Measurements from ENCODE around the gene STAG1.
"Not testable (repeated sequence)": the region's sequence is repeated elsewhere in the genome, so short reads cannot be mapped to it uniquely, and the experiment has no call there.

Gene STAG1

GRCh38 chr3:136694321-136694720, 57.9 kb downstream of the STAG1 start:
- Mint-ChIP-seq H3K4me1 (peaks cover 54% of the 10 kb centered on the region), H3K4me3 (peak overlapping the region; percentile 49), H3K27me3 (no peaks in the 10 kb centered on the region), H3K27ac (no peak overlapping the region), H3K9me3 (peaks cover 9% of the 10 kb centered on the region), H3K36me3 (peaks cover 47% of the 10 kb centered on the region)

- no peaks in the 10 kb centered on the region for H3K9me3 Mint-ChIP-seq
- no peak overlapping the region for H3K4me3 Mint-ChIP-seq
- no peaks in the 10 kb centered on the region for H3K27me3 Mint-ChIP-seq
- peaks cover 55% of the 10 kb centered on the region for H3K4me1 Mint-ChIP-seq
- H3K27ac Mint-ChIP-seq, result no peak overlapping the region
- H3K36me3 Mint-ChIP-seq, result peaks cover 31% of the 10 kb centered on the region
These were observed 61.6 kb downstream of the STAG1 start for GRCh38 chr3:136690599-136690998.

GRCh38 chr3:136685882-136686281, 66.3 kb downstream of the STAG1 start:
- Mint-ChIP-seq H3K36me3 (peaks cover 29% of the 10 kb centered on the region), H3K4me3 (no peak overlapping the region), H3K4me1 (peaks cover 60% of the 10 kb centered on the region), H3K9me3 (no peaks in the 10 kb centered on the region), H3K27ac (no peak overlapping the region), H3K27me3 (no peaks in the 10 kb centered on the region)

- H3K27me3 Mint-ChIP-seq, result no peaks in the 10 kb centered on the region
- peaks cover 19% of the 10 kb centered on the region for H3K36me3 Mint-ChIP-seq
- H3K27ac Mint-ChIP-seq, result no peak overlapping the region
- H3K4me1 Mint-ChIP-seq, result peaks cover 50% of the 10 kb centered on the region
- no peak overlapping the region for H3K4me3 Mint-ChIP-seq
- no peaks in the 10 kb centered on the region for H3K9me3 Mint-ChIP-seq
These were observed 69.4 kb downstream of the STAG1 start for GRCh38 chr3:136682740-136683312.

- Mint-ChIP-seq H3K4me3 (no peak overlapping the region), H3K4me1 (peaks cover 56% of the 10 kb centered on the region), H3K27ac (no peak overlapping the region), H3K27me3 (no peaks in the 10 kb centered on the region), H3K36me3 (peaks cover 7% of the 10 kb centered on the region), H3K9me3 (no peaks in the 10 kb centered on the region)
These were observed 73.2 kb downstream of the STAG1 start for GRCh38 chr3:136678981-136679380.

GRCh38 chr3:136676009-136676408, 76.2 kb downstream of the STAG1 start:
- Mint-ChIP-seq H3K9me3 (no peaks in the 10 kb centered on the region), H3K27me3 (no peaks in the 10 kb centered on the region), H3K36me3 (peaks cover 4% of the 10 kb centered on the region), H3K4me3 (no peak overlapping the region), H3K4me1 (peaks cover 70% of the 10 kb centered on the region), H3K27ac (no peak overlapping the region)

GRCh38 chr3:136675150-136675858, 76.9 kb downstream of the STAG1 start:
- no peaks in the 10 kb centered on the region for H3K9me3 Mint-ChIP-seq
- no peaks in the 10 kb centered on the region for H3K27me3 Mint-ChIP-seq
- no peak overlapping the region for H3K4me3 Mint-ChIP-seq
- peaks cover 68% of the 10 kb centered on the region for H3K4me1 Mint-ChIP-seq
- peaks cover 4% of the 10 kb centered on the region for H3K36me3 Mint-ChIP-seq
- H3K27ac Mint-ChIP-seq, result no peak overlapping the region

- H3K36me3 Mint-ChIP-seq, result peaks cover 7% of the 10 kb centered on the region
- no peaks in the 10 kb centered on the region for H3K27me3 Mint-ChIP-seq
- no peaks in the 10 kb centered on the region for H3K9me3 Mint-ChIP-seq
- no peak overlapping the region for H3K4me3 Mint-ChIP-seq
- no peak overlapping the region for H3K27ac Mint-ChIP-seq
- peaks cover 57% of the 10 kb centered on the region for H3K4me1 Mint-ChIP-seq
These were observed 79.7 kb downstream of the STAG1 start for GRCh38 chr3:136672457-136672856.

- H3K4me1 Mint-ChIP-seq, result peaks cover 56% of the 10 kb centered on the region
- H3K27me3 Mint-ChIP-seq, result no peaks in the 10 kb centered on the region
- no peak overlapping the region for H3K27ac Mint-ChIP-seq
- peaks cover 9% of the 10 kb centered on the region for H3K36me3 Mint-ChIP-seq
- H3K4me3 Mint-ChIP-seq, result no peak overlapping the region
- H3K9me3 Mint-ChIP-seq, result no peaks in the 10 kb centered on the region
These were observed 80.3 kb downstream of the STAG1 start for GRCh38 chr3:136671921-136672320.

GRCh38 chr3:136670166-136670565, 82.0 kb downstream of the STAG1 start:
- H3K4me1 Mint-ChIP-seq, result peaks cover 48% of the 10 kb centered on the region

GRCh38 chr3:136667081-136667480, 85.1 kb downstream of the STAG1 start:
- H3K36me3 Mint-ChIP-seq, result peaks cover 11% of the 10 kb centered on the region
- peaks cover 46% of the 10 kb centered on the region for H3K4me1 Mint-ChIP-seq
- H3K4me3 Mint-ChIP-seq, result no peak overlapping the region
- no peak overlapping the region for H3K27ac Mint-ChIP-seq
- no peaks in the 10 kb centered on the region for H3K27me3 Mint-ChIP-seq
- H3K9me3 Mint-ChIP-seq, result no peaks in the 10 kb centered on the region

More at GRCh38 chr3:136670166-136670565, 82.0 kb downstream of the STAG1 start:
- Mint-ChIP-seq H3K9me3 (no peaks in the 10 kb centered on the region), H3K4me3 (no peak overlapping the region), H3K36me3 (peaks cover 9% of the 10 kb centered on the region), H3K27ac (no peak overlapping the region), H3K27me3 (no peaks in the 10 kb centered on the region)

- H3K4me1 Mint-ChIP-seq, result peaks cover 46% of the 10 kb centered on the region
These were observed 85.9 kb downstream of the STAG1 start for GRCh38 chr3:136666301-136666700.

GRCh38 chr3:136664771-136665170, 87.4 kb downstream of the STAG1 start:
- no peaks in the 10 kb centered on the region for H3K27me3 Mint-ChIP-seq
- no peak overlapping the region for H3K27ac Mint-ChIP-seq
- H3K4me3 Mint-ChIP-seq, result no peak overlapping the region
- peaks cover 56% of the 10 kb centered on the region for H3K4me1 Mint-ChIP-seq
- H3K9me3 Mint-ChIP-seq, result no peaks in the 10 kb centered on the region
- H3K36me3 Mint-ChIP-seq, result peaks cover 8% of the 10 kb centered on the region

More at GRCh38 chr3:136666301-136666700, 85.9 kb downstream of the STAG1 start:
- H3K27ac Mint-ChIP-seq, H3K27me3 Mint-ChIP-seq, H3K9me3 Mint-ChIP-seq, H3K36me3 Mint-ChIP-seq, H3K4me3 Mint-ChIP-seq: not testable (repeated sequence)

- Mint-ChIP-seq H3K27me3 (no peaks in the 10 kb centered on the region), H3K27ac (no peak overlapping the region), H3K9me3 (no peaks in the 10 kb centered on the region), H3K4me3 (no peak overlapping the region), H3K36me3 (peaks cover 10% of the 10 kb centered on the region), H3K4me1 (peaks cover 67% of the 10 kb centered on the region)
These were observed 90.9 kb downstream of the STAG1 start for GRCh38 chr3:136661282-136661681.

- Mint-ChIP-seq H3K27ac (no peak overlapping the region), H3K36me3 (peaks cover 16% of the 10 kb centered on the region), H3K4me1 (peaks cover 52% of the 10 kb centered on the region)
These were observed 93.1 kb downstream of the STAG1 start for GRCh38 chr3:136658946-136659682.

GRCh38 chr3:136657526-136657925, 94.7 kb downstream of the STAG1 start:
- Mint-ChIP-seq H3K27me3 (no peaks in the 10 kb centered on the region), H3K4me3 (no peak overlapping the region), H3K9me3 (no peaks in the 10 kb centered on the region), H3K36me3 (peaks cover 21% of the 10 kb centered on the region), H3K27ac (no peak overlapping the region), H3K4me1 (peaks cover 44% of the 10 kb centered on the region)

More at GRCh38 chr3:136658946-136659682, 93.1 kb downstream of the STAG1 start:
- no peak overlapping the region for H3K4me3 Mint-ChIP-seq
- no peaks in the 10 kb centered on the region for H3K27me3 Mint-ChIP-seq
- H3K9me3 Mint-ChIP-seq, result no peaks in the 10 kb centered on the region

Data from activated naive CD4-positive, alpha-beta T cell treated with anti-CD3 and anti-CD28 coated beads, Interleukin-2, amount 50 U/mL, for 24 hours (primary cell).